ENCODE results near the gene IGSF22.

The IGSF22 gene

DNA sequence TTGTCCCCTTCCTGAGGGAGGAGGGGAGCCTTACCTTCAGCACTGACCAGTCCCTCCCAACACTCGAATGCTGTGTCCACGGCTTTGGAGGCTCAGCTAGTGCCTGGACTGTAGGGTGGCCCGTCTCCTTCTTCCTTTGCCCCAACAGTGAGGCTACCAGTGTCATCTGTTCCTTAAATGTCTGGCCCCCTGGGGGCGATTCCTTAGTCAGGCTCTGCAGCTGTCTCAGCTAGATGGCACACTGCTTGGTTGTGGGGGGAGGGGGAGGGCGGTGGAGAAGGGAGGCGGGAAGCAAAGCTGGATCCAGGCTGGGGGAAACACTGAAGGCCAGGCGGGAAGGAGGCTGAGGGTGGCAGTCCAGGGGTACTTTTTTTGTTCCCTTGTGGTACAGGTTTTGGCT lies at the start of gene IGSF22:
IGSF22 (minus strand) TSS at position 149 of the 400 bp plus-strand sequence. CDS start 1,952 bp downstream, outside the sequence.
- no peak for DNase-seq

- no peak for DNase-seq
Measured at GRCh38 chr11:18774801-18775200, 48.8 kb upstream of the IGSF22 start.

GRCh38 chr11:18773681-18774080 lies 47.7 kb upstream of the IGSF22 start:
- no peak for DNase-seq

DNA sequence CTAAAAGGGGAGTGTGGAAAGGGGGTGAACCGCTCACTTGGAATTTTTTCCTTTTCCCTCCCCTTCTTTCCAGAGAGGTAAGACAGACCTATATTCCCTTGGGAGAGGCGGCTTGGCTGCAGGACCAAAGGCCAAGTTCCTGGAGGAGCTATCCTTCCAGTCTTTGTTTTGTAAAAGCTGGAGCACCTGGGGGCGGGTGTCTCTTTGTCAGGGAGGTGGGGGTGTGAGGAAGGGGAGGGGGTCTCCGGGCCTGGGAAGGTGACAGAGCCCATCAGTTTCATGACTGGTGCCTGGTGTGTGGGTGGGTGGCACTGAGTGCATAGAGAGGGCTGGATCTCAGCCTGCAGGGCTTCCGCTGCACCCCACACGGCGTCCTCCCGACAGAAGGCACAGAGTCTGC lies 47.1 kb upstream of the IGSF22 start:
- DNase-seq = no peak

- no peak for DNase-seq
Measured at GRCh38 chr11:18772211-18772610, 46.2 kb upstream of the IGSF22 start.

GRCh38 chr11:18771266-18772035 lies 45.5 kb upstream of the IGSF22 start:
- DNase-seq = no peak

DNA sequence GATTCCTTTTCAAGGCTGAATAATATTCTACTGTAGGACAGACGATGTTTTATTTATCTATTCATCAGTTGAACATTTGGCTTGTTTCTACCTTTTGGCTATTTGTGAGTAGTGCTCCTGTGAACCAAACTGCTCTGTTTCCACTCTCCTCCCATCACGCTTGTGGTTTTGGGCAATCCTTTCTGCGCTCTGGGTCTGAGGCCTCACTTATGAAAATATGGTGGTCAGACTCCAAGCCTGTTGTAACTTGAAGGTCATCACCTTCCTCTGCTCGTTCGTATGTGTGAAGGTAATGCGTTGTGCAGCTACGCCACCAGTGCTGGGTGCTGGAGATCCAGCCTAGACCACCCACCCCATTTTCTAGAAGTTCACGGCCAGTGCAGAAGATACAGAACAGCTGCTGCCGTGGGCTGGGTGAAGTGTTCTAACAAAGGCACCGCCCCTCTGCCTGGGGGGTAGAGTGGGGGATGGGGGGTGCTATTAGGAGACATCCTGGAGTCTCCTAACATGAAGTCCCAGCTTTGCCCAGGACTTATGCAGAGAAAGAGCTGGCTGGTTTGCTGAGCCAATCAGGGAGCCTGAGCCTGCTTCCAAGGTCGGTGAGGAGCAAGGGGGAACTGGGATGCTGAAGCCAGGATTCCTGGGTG lies 44.6 kb upstream of the IGSF22 start:
- DNase-seq = no peak

GRCh38 chr11:18769802-18770456 lies 43.9 kb upstream of the IGSF22 start:
- no peak for DNase-seq

- no peak for DNase-seq
Measured at GRCh38 chr11:18768978-18769377, 43.0 kb upstream of the IGSF22 start.

GRCh38 chr11:18768472-18768901 lies 42.5 kb upstream of the IGSF22 start:
- DNase-seq = no peak

DNA sequence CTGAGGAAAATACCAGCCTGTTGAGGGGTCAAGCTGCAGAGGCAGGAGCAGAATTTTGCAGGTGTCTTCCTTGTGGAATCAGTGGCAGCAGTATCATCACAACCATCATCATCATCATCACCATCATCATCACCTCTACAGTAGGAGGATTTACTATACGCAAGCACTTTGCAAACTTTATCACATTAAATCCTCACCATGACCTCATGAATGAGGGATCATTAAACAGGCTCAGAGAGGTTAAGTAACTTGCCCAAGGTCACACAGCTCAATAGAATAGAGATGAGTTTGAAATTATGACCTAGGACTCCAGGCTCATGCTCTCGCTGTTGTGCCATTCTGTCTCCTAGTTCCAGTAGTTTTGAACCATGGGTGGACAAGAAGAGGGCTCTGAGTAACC lies 40.0 kb upstream of the IGSF22 start:
- no peak for DNase-seq

- DNase-seq = no peak
Measured at GRCh38 chr11:18765554-18765953, 39.6 kb upstream of the IGSF22 start.

DNA sequence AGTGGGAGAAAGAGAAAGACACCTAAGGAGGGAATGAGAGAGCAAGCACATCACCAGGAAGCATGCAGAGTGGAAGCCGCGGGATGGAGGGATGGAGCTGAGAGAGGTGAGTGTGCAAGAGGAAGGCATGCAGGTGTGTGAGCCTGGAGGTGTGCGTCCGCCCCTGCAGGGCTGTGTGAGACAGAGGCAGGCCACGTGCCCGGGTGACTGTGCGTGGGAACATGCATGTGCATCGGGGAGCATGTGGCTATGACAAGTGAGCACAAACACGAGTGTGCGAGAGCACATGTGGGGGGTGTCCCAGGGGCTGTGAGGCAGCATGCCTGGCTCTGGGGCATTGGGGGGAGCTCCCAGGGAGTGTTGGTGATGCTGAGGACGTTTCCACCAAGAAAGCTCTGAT lies 35.8 kb upstream of the IGSF22 start:
- DNase-seq = no peak

GRCh38 chr11:18761144-18761543 lies 35.2 kb upstream of the IGSF22 start:
- DNase-seq = no peak

DNA sequence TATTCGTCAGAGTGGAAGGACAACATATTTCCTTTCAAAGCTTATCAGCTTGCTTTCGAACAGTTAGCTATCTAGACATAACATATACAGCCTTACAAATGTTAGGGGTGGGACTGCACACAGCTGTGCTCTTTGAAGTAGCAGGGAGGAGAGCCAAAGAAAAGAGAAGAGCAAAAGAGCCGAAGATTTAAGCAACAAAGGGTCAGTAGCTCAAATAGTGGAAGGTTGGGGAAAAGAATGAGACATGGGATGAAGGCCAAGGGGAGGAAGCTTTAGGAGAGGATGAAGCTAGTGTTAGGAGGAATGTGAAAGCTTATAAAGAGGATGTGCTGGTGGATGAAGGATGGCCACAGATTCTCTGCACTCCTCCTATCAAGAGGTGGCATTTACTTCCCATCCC lies 31.8 kb upstream of the IGSF22 start:
- no peak for DNase-seq

- no peak for DNase-seq
Measured at GRCh38 chr11:18756889-18757288, 30.9 kb upstream of the IGSF22 start.

DNA sequence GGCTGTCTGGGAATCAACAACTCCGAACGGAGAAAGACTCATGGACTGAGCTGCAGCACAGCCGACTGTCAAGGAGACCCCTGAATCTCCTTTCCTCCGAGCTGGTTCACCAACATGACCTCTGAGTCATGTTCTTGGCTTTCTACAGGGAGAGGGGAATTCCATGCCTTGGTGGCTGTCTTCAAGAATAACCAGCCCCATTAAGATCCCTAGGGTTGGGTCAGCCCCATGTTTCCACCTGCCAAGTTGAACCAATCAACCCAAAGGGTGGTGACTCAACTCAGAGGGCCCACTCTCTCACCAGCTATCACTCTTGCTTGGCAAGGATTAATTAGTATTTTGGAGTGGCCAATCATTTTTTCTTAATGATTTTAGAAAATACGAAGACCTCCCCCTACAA lies 28.3 kb upstream of the IGSF22 start:
- no peak for DNase-seq

- DNase-seq = no peak
Measured at GRCh38 chr11:18752502-18752901, 26.5 kb upstream of the IGSF22 start.

DNA sequence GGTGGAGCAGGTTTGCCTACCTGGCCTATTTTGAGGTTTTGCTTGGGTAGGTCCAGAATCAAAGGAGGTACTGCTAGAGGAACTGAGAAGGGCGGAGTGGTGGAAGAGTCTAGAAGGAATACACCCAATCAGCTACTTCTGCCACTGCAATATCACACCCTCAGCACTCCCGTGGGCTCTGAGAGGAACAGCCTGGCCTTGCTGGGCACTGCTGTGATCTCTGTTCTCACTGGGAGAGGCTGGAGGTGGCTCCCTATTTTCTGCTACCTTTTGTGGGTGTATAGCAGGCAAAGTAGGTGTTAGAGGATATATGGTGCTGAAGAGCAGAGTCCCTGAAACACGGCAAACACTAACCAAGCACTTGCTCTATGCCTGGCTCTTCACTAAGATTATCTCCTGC lies 25.0 kb upstream of the IGSF22 start:
- no peak for DNase-seq

- DNase-seq = no peak
Measured at GRCh38 chr11:18749681-18750319, 23.8 kb upstream of the IGSF22 start.

DNA sequence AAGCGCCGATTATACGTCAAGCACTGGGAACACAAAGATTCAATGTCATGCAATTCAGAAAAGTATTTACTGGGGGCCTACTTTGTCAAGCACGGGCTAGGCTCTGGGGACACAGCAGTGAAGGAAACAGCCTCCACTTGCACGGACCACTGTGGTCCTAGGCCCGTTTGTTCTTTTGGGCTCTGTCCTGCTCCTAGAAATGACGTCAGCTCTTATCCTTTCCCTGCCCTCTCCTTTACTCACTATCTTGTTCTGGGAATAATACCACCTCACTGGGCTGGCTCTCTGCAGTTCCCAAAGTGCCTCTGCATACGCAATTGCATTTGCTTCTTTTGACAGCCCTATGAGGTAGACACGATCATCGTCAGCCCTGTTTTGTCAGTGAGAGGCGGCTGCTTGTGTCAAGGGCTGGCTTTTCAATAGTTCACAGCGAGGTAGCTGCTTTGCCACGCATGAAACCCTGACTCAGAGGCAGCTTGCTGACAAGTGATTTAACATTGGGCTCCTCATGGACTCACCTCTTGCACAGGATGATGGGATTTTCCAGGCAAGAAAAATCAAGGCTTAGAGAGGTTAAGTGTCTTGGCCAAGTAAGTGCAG lies 22.9 kb upstream of the IGSF22 start:
- peak in 2 of 4 experiments; percentile 7 to 17 for DNase-seq

GRCh38 chr11:18745251-18745650 lies 19.3 kb upstream of the IGSF22 start:
- no peak for DNase-seq

- DNase-seq = no peak
Measured at GRCh38 chr11:18743900-18744514, 18.0 kb upstream of the IGSF22 start.

Measured in activated naive CD4-positive, alpha-beta T cell (primary cell).